NCI-H82 (cell line): ENCODE data around the gene SUMO4.

Experiments used
- DNase-seq: peaks from one replicate; lab custom pipeline; 2025; lab: John Stamatoyannopoulos, UW

Gene SUMO4

DNA sequence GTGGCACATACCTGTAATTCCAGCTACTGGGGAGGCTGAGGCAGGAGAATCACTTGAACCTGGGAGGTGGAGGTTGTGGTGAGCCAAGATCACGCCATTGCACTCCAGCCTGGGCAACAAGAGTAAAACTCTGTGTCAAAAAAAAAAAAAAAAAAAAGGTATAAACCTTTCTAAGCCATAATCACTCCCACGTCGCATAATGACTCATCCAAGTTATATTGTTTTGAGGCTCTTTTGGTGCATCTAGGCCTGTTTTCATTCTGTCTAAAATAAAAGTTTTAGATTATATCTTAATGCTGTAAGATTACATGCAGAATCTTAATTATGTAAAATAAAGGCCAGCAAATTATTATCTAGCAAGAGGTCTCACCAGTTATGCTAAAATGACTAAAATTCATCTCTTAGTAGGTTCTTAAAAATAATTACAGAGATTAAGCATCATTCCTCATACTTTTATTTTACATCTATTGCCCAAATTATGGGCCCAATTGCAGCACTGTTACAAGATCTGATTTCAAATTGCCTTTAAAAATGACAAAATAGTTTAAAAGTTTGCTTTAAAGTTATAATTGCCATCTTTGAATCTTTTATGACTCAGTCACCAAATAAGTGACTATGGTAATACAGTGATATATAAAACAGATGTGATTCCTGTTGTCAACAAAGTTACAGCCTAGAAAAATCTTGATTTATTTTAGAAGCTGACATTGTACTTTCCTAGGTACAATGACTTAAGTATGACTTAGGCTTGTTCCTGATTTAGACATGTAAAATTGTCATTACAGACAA, 10.4 kb upstream of the SUMO4 start:
- DNase-seq: no peak

- DNase-seq: no peak
Measured at GRCh38 chr6:149392093-149392492, 8.0 kb upstream of the SUMO4 start.

DNA sequence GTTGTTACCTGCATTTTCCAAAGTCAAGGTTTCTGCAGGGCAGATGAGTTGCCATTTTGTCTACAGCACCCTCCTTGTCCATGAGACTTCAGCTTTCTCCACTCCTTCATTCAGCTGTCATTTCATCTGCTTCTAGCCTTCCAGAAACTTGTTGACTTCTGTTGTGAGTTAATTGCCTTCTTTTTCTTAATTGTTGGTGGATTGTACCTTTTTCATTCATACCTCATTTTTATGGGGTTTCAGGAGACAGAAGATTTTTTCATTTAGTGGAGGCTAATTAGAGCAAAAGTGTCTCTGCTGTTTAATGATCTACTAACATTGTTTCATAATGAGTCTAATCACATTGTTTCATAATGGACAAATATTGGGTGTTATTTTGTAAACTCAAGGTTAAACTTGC, 7.5 kb upstream of the SUMO4 start:
- DNase-seq: no peak

DNA sequence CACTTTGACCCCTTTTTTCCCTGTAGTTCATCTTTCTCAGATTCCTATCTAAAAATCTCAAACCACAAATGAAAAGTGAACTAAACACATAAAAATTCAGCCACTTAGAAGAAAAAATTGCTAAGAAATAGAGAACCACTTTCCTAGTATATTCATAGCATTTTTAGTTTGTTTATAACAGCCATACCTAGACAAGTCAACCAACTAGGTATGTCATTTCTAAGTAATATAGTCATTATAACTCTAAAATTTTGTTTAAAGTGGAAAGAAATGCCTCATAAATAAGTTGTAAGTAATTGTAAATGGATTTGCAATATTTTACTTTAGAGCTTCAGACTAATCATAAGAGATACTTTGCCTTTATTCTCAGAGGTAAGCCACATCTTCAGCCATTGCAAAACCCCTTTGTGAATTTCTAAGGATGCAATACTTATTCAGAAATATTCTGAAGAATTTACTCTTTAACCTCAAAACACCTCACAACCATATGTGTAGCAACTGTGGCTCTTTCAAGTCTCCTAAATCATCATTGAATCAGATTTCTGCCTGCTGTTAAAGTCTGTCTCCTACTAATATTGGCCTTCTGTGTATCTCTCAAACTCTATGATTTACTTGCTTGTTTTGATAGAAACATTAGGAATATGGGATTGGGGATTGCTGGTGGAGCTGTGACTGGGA, 6.9 kb upstream of the SUMO4 start:
- no peak for DNase-seq

DNA sequence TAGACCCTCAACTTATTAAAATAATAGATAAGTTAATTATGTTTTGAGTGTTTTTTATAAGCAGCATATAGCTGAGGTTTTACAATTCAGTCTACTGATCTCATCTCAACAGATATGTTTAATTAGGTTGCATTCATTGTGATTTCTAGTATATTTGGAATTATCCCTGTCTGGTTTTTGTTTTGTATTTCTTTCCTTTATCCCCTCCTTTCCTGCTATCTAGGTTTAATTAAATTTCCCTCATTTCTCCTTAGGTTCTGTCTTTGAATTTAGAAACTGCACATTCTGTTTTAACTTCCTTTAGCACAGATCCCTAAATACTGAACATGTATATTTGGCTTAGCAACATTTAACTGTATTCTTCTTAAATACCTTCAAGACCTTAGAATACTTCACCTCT, 4.9 kb upstream of the SUMO4 start:
- DNase-seq: no peak

- no peak for DNase-seq
Measured at GRCh38 chr6:149397384-149397783, 2.7 kb upstream of the SUMO4 start.

GRCh38 chr6:149403534-149403933, 3.5 kb downstream of the SUMO4 start:
- DNase-seq: no peak

DNA sequence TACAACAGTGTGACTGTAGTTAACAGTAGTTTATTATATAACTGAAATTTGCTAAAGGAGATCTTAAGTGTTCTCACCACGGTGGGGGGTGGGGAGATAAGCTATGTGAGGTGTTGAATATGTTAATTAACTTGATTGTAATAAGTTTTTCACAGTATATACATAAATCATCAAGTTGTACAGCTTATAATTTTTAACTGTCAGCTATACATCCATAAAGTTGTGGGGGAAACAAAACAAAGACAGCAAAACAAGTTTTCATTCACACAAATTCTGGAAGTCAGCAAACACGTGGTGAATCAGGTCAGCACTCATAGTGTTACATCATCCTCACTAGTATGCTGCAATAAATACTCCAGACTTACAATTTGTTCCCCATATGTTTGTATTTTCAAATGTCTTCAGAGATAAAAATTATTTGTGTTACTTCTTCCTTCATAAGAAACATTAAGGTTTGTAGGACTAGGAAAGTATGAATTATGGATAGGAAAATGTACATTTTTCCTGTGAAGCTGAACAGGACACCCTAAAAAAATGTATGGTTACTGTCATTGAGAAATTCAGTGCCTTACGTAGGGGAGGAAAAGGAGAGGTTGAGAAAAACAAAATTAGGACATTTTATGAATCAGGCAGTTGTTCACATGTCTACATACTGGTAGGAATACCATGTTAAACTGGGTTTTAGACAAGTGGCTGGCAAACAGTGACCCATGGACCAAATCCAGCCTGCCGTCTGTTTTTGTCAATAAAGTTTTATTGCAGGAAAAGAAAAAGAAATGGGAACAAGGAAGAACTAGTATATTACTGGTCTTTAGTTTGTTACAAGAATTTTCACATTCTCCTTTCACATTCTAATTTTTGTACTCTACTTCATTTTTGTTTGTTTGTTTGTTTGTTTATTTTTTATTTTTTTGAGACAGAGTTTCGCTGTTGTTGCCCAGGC, 6.0 kb downstream of the SUMO4 start:
- DNase-seq: no peak

- no peak for DNase-seq
Measured at GRCh38 chr6:149409617-149410016, 9.6 kb downstream of the SUMO4 start.

DNA sequence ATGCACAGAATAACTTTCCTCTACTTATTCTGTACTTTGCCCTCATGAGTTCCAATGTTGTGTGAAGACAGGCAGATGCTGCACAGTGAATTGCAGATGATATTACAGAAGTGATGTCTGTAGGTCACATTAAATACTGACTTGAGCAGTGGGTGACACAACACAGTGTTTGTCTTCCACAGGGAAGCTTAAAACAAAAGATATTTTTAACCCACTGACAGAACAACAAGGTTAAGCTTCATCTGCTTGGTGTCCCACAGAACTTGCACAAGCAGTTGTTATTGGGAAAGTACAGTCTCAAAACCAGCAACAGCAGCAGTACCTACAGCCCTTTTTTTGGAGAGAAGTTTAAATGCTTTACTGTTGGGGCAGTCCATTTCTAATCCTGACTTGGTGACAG, 10.5 kb downstream of the SUMO4 start:
- no peak for DNase-seq

- DNase-seq: no peak
Measured at GRCh38 chr6:149414009-149414408, 13.9 kb downstream of the SUMO4 start.

DNA sequence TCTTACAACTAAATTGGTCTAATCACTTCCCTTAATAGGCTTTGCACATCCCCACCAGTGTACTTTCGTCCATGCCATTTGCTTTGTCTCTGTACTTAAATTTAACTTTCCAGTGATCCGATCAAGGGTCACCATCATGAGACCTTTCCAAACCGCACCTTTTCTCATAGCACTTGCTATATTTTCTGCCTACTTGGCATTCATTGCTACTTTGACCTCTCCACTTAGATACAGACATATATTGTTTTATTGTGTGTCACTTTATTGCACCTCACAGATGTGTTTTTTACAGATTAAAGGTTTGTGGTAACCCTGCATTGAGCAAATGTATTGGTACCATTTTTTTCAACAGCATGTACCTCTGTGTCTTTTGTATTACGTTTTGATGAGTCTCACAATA, 14.8 kb downstream of the SUMO4 start:
- DNase-seq: peak; percentile 34

DNA sequence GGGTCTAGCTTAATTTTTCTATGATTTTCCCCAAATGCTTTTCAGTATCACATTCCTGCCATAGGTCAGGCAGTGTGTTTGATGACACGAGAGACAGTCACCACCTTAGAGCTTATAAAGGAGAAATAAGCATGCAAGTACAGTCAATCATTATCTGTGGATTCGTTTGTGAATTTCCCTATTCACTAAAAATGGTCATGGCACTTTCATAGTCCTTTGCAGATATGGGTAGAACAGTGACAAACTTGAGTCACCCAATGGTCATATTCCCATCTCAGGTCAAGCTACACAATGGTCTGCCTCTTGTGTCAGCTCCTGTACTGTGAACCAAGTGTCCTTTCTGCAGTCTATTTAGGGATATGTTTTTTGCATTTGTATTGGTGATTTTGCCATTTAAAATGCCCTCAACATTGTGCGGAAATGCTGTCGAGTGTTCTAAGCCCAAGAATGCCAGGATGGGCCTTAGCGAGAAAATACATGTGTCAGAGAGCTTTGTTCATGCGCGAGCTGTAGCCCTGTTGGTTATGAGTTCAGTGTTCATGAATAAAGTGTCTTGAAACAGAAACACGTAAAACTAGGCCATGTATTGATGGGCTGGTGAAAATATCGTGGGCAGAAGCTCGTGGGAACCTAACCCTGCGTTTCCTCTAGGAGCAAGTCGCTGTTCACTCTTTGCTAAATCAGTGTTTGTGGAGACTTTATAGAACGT, 19.8 kb downstream of the SUMO4 start:
- DNase-seq: no peak

DNA sequence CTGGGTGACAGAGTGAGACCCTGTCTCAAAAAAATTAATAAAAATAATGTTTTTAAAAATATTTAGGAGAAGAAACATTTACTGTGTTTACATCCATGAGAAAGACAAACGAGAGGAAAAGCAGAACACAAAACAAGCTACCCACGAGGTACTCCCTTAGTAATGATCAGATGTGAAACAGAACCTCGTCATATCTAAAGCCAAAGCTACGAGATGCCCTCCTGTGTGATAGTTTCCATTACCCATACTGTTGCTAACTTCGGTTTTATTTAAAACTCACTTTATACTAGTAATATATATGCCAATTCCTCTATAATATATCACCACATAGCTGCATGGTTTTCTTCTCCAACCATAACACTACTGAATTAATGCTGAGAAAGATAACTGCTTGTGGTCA, 21.1 kb downstream of the SUMO4 start:
- DNase-seq: no peak

- no peak for DNase-seq
Measured at GRCh38 chr6:149422581-149422980, 22.5 kb downstream of the SUMO4 start.

DNA sequence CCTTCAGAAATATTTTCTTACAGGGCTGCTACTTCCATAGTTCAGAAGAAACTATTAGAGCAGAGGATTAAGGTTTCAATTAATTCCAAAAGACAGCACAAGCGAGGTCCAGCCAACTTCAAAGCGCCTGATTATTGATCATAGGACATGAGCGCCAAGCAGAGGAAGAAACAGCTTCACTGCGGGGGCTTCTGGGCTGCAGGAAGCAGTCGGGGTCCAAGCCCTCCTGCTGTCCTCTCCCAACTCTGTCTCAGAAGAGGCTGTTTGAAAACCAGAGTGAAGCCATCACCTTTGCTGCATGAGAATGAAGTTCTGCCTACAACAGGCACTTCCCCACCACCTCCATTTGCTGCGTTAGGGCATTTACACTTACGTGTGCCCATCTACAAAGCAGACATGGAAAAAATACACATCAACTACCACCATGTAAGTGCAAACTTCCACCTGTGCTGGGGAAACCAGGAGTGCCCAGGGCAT, 23.9 kb downstream of the SUMO4 start:
- no peak for DNase-seq

DNA sequence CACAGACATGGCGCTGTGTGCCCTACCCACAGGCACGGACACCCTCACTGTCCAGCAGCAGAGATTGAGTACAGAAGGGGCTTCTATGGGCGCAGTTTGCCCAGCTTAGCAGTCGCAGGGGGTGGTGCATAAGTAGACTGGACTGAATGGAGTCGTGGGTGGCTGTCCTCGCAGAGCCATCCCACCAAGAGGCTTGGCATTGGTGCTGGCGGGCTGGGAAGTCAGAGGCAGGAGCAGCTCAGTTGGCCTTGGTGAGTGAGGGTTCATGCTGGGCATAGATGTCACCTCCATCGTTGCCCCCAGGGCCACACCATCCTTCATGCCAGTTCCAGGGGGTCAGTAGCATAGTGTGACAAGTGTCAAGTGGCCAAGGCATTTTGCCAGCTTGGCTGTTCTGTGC, 25.2 kb downstream of the SUMO4 start:
- no peak for DNase-seq

- no peak for DNase-seq
Measured at GRCh38 chr6:149425754-149426153, 25.7 kb downstream of the SUMO4 start.

GRCh38 chr6:149428606-149429005, 28.5 kb downstream of the SUMO4 start:
- DNase-seq: no peak

DNA sequence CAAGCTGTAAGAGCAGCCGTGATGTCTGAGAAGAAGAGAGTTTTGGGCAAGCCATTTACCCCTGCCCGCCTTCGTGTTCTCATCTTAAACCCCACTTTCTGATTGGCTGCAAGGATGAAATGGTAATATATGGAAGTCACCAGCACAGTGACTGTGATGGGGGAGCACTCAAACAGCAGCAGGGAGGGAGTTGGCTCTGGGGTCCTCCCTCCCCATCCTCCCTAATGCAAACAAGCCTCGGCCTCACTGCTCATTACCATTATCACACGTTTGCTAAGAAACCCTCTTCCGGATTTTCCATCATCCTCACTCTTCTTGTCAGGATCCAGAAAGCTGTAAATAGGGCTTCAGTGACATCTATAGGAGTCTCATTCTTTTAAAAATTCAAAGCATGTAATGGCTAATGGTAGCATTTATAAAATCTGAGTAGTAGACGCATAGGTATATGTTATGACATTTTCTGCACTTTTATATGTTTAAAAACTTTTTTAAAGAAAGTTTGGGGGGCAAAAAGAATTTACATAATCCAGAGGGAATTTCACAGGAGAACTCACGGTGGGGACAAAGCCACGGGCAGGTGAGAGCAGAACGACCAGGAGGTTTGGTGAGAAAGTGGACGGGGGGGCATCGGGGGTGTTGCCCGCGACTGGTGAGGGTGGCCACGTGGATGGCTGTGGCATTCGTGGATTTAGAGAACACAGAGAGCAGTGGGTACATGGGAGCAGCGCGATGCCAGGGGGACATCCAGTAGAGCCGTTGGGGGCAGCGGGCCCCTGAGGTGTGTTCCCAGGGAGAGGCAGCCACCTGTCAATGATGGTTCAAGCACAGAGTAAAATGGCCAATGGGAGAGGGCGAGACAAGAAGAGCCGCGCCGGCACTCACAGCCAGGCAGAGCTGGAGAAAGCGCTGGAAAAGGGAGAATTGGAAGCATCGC, 29.6 kb downstream of the SUMO4 start:
- DNase-seq: no peak
